Ovary (tissue), 9 donors: Measurements from ENCODE around the gene MAN1A2. TPM values are rescaled to one million over a fixed set of nuclear protein-coding genes. Genes with fewer than 3 reads are reported as not detected.
"Not testable (repeated sequence)": the region's sequence is repeated elsewhere in the genome, so short reads cannot be mapped to it uniquely, and the experiment has no call there.

Source experiments
- DNase-seq, 5 donors: peaks; one replicate each; pipeline ENCODE4 v3.0.0-alpha.2; 2019 to 2020
- H3K27ac ChIP-seq, 2 donors: fragments of 200-600 bp; one replicate each; pipeline versions ENCODE4 v1.5.1 to v1.8.0; 2019 to 2022
- H3K27me3 ChIP-seq: fragments of 200-600 bp; one replicate; pipeline ENCODE4 v1.8.0; 2022
- H3K36me3 ChIP-seq: fragments of 200-600 bp; sonication (generic); one replicate; pipeline ENCODE4 v1.5.1; 2019
- H3K4me1 ChIP-seq: one replicate; pipeline ENCODE4 v1.8.1; 2013; ENCODE audit warnings: mild to moderate bottlenecking, moderate library complexity; ENCODE audit not compliant: insufficient read depth
- H3K4me3 ChIP-seq: fragments of 200-600 bp; sonication (generic); one replicate; pipeline ENCODE4 v1.5.1; 2017
- H3K9me3 ChIP-seq, 2 donors: fragments of 200-600 bp in 1 of 2; sonication (generic) in 1 of 2; one replicate each; pipeline versions ENCODE4 v1.5.1 to v1.8.1; 2013 to 2019; ENCODE audit warnings: mild to moderate bottlenecking in 1 of 2, moderate library complexity in 1 of 2
- CTCF ChIP-seq, 3 donors: fragments of 450-650 bp in 2 of 3; fragments of 200-600 bp in 1 of 3; IDR thresholded peaks; one replicate each; pipeline versions ENCODE4 v1.5.1 to v1.8.0; 2016 to 2022; ENCODE audit warnings: antibody characterized with exemption in 3 of 3, mild to moderate bottlenecking in 1 of 3
- EP300 ChIP-seq: sonication (generic); formaldehyde crosslinking; IDR thresholded peaks from one replicate; pipeline ENCODE4 v1.6.1; 2017; ENCODE audit warnings: antibody characterized with exemption
- POLR2A ChIP-seq: fragments of 450-650 bp; IDR thresholded peaks from one replicate; pipeline ENCODE4 v1.6.1; 2017; ENCODE audit warnings: antibody characterized with exemption, mild to moderate bottlenecking, moderate library complexity
- WGBS, 3 donors: extraction: QIAGEN DNeasy Blood & Tissue Kit in 1 of 3; methylation state at CpG; one replicate each; pipeline versions ENCODE4 v1.1.5 to v1.1.7; 2013 to 2017; 5-methylcytosine and 5-hydroxymethylcytosine counted together
- intact Hi-C, 4 donors: fragments of 100-400 bp; cut with DNase I; formaldehyde crosslinking; loops; one replicate each; pipeline versions ENCODE4 v1.11.0 to v1.15.1; 2022 to 2023
- polyA plus RNA-seq, 2 donors: library from polyadenylated mRNA; stranded (reverse); fragments of 200-250 nt in 1 of 2; fragments of 350-450 nt in 1 of 2; fragmentation: Illumina TruSeq in 1 of 2; extraction: RNeasy Lipid Tissue Mini Kit (QIAGEN cat#74804) in 1 of 2; gene quantifications; one replicate each; pipeline ENCODE4 v1.2.3, GENCODE V29; 2013 to 2014
- total RNA-seq, 7 donors: library from RNA; depleted of rRNA in 2 of 7; stranded (reverse); fragments of >200 nt in 2 of 7; fragmentation: NEBNext Ultra II Directional in 3 of 7; extraction: Animal tissue kit (Norgen Biotek cat#: 25700) in 3 of 7; gene quantifications; one replicate each; pipeline versions ENCODE4 v1.1.0 to v1.2.4, GENCODE V29; 2016 to 2023
- donor health status: DM: no; HTN: no; CAD: no; lungs with moderate emphysema.
- donor health status: DM: no; HTN: no; CAD: no.
- donor health status: Bipolar disorder and iron deficiency.
- donor health status: DM: yes; HTN: yes; CAD: no.
- donor health status: DM: no; HTN: no; CAD: no.
- donor health status: DM: yes; HTN: yes; CAD: no.

Gene MAN1A2
- total and polyA plus RNA-seq, 9 donors: 9.3 to 59.9 (median 44.8) TPM

GRCh38 chr1:117447661-117448060 is 80.4 kb downstream of the MAN1A2 start:
- no peak for DNase-seq
- no peaks in the 10 kb centered on the region for H3K36me3 ChIP-seq

GRCh38 chr1:117452216-117452615 is 85.0 kb downstream of the MAN1A2 start:
- no peaks in the 10 kb centered on the region for H3K27me3 ChIP-seq
- no peak for TF ChIP-seq POLR2A
- no peak for TF ChIP-seq CTCF (IDR thresholded peaks at IDR 0.05)
- no peak for TF ChIP-seq EP300
- intact Hi-C loops: no loop called here
- no peak overlapping the region for H3K4me3 ChIP-seq
- no peaks in the 10 kb centered on the region for H3K9me3 ChIP-seq
- no peak for DNase-seq
- H3K36me3 ChIP-seq: no peaks in the 10 kb centered on the region
- no peak overlapping the region for H3K27ac ChIP-seq
- 96 to 98% (median 97%) methylated on average over 3 of the region's 3 CpGs for WGBS, 3 donors
- H3K4me1 ChIP-seq: no peaks in the 10 kb centered on the region

More at GRCh38 chr1:117447661-117448060, 80.4 kb downstream of the MAN1A2 start:
- WGBS, 3 donors: 93 to 98% (median 96%) methylated on average over 2 of the region's 2 CpGs
- TF ChIP-seq EP300 (no peak), POLR2A (no peak), CTCF (IDR thresholded peaks at IDR 0.05) (no peak)
- no peak overlapping the region for H3K27ac ChIP-seq
- H3K4me1 ChIP-seq: no peaks in the 10 kb centered on the region
- no peaks in the 10 kb centered on the region for H3K27me3 ChIP-seq
- no peak overlapping the region for H3K4me3 ChIP-seq
- no peaks in the 10 kb centered on the region for H3K9me3 ChIP-seq
- intact Hi-C loops: no loop called here

DNA sequence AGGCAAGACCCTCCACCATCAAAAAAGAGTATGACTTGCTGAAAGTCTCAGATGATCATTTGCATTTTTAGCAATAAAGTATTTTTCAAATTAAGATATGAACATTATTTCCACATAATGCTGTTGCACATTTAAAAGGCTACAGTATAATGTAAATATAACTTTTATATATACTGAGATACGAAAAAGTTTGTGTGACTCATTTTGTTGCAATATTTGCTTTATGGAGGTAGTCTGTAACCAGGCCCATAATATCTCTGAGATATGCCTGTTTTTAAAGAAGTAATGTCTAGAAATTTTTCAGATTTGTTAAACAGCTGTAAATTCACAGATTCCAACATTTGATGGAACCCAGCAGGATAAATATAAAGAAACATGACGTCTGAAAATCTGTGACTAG is 86.7 kb downstream of the MAN1A2 start:
- 74 to 79% (median 76%) methylated on average over 2 of the region's 2 CpGs for WGBS, 3 donors
- Histone ChIP-seq H3K27ac (no peak overlapping the region), H3K9me3 (no peaks in the 10 kb centered on the region), H3K36me3 (no peaks in the 10 kb centered on the region), H3K27me3 (no peaks in the 10 kb centered on the region), H3K4me3 (no peak overlapping the region), H3K4me1 (no peaks in the 10 kb centered on the region)
- no peak for TF ChIP-seq EP300
- TF ChIP-seq CTCF (IDR thresholded peaks at IDR 0.05): no peak
- TF ChIP-seq POLR2A: no peak
- DNase-seq: no peak
- intact Hi-C loops: no loop called here

GRCh38 chr1:117458410-117458809 is 91.2 kb downstream of the MAN1A2 start:
- WGBS, 3 donors: 94 to 97% (median 94%) methylated on average over 8 of the region's 8 CpGs
- H3K36me3 ChIP-seq, H3K4me3 ChIP-seq, H3K27me3 ChIP-seq, H3K4me1 ChIP-seq, H3K27ac ChIP-seq, DNase-seq, H3K9me3 ChIP-seq, intact Hi-C loops: not testable (repeated sequence)

- Histone ChIP-seq H3K36me3 (no peaks in the 10 kb centered on the region), H3K27me3 (no peaks in the 10 kb centered on the region), H3K4me1 (no peaks in the 10 kb centered on the region), H3K4me3 (no peak overlapping the region), H3K9me3 (no peaks in the 10 kb centered on the region), H3K27ac (no peak overlapping the region)
- intact Hi-C loops: no loop called here
- TF ChIP-seq CTCF (IDR thresholded peaks at IDR 0.05) (no peak), EP300 (no peak), POLR2A (no peak)
- DNase-seq: no peak
These were observed 99.5 kb downstream of the MAN1A2 start for GRCh38 chr1:117466761-117467160.
